GM21447 (cell line): ENCODE results near the gene C1RL.
A peak's percentile ranks its signal among the peaks of the same experiment; 100 is the strongest.

ENCODE experiments used
- ATAC-seq: cut with Tn5 transposase; IDR thresholded peaks from one replicate; pipeline ENCODE4 v1.9.1; 2021; ENCODE audit not compliant: unreplicated experiment

The C1RL gene

DNA sequence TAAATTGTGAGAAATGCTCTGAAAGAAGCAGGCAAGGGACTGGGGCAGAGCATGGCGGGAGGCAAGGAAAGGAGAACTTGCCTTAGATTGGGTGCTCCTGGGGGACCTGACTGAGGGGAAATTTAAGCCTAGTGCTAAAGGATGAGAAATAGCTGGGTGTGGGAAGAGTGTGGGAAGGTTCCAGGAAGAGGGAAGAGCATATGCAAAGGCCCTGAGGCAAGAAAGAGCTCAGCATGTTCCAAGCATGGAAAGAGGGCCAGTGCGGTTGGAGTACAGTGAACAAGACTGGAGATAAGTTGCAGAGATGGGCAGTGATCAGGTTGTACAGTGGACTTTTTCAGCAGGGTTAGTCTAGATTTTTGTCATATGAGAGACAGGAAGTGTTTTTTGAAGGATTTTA, 30.2 kb upstream of the C1RL start:
- no peak for ATAC-seq

GRCh38 chr12:7137908-7138307, 28.9 kb upstream of the C1RL start:
- ATAC-seq = no peak

DNA sequence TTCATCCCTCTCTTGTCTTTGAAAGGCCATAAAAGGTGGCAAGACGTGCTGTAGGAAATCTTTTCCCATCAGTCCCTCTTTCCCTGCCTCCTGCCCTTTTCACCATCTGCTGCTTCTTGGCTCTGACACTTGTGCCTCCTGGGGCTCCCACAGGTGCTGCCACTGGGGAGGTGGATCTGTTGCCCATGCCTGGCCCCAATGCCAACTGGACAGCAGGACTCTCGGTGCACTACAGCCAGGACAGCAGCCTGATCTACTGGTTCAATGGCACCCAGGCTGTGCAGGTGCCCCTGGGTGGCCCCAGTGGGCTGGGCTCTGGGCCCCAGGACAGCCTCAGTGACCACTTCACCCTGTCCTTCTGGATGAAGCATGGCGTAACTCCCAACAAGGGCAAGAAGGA, 27.7 kb upstream of the C1RL start:
- no peak for ATAC-seq

DNA sequence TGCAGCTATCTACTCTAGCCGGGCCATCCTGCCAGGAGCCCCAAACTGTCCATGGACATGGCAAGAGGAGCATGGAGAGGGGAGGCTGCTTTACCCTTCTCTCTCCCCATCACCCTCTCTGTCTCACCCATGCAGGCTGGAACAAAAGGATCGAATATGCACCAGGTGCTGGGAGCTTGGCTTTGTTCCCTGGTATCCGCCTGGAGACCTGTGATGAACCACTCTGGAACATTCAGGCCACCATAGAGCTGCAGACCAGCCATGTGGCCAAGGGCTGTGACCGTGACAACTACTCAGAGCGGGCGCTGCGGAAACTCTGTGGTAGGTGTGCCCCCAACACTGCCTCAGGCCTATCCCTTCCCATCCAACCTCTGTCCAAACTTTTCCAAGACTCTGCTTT, 27.1 kb upstream of the C1RL start:
- no peak for ATAC-seq

- no peak for ATAC-seq
Observed at GRCh38 chr12:7134396-7135166, 25.6 kb upstream of the C1RL start.

DNA sequence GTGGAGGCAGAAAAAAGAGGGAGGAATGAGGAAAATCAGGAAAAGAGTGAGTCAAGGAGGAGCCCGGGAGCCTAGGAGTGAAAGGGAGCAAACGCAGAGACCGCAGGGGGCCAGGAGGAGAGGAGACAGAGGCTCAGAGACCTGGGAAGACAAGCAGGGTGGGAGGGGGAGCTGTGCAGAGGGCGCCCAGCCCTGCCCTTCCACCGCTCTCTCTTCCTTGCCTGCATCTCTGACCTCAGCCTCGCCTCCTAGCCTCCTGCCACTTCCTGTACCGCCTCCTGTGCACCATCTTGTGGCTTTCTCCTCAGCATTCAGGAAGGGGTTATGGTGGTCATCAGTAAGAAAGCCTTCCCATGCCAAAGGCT, 22.5 kb upstream of the C1RL start:
- no peak for ATAC-seq

DNA sequence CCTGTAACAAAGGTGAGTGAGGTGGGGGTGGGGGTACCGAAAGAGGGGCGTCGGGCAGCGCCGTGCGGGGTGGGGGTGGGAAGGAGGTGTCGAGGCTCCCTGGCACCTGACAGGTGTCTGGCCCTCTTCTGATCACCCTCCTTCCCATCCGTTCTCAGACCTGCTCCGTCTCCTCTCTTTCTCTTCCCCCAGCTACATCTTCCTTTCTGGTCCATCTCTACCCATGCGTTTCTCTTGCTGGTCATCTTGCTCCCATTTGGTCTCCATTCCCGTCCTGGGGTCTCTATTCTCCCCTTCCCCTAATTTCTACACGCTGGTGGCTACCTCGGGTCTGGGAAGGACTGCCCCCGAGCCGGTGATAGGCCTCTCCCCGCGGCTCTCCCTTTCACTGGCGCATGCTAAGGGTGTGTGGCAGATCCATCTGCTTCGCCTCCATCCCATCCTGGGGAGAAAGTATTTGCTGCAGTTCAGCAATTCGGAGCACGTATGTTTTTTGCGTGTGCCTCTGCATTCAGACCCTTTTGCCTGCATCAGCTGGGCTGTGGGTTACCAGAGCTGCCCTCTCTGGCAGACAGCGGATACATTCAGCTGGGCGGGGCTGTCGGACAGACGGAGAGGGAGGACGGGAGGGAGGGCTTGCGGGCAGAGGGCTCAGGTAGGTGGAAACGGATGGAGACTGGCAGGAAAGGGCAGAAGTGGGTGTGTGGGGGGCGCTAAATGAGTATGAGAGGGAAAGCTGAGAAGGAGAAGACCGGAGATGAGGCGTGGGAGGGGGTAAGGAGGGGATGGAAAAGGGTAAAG, 21.9 kb upstream of the C1RL start:
- ATAC-seq = peak; percentile 37

DNA sequence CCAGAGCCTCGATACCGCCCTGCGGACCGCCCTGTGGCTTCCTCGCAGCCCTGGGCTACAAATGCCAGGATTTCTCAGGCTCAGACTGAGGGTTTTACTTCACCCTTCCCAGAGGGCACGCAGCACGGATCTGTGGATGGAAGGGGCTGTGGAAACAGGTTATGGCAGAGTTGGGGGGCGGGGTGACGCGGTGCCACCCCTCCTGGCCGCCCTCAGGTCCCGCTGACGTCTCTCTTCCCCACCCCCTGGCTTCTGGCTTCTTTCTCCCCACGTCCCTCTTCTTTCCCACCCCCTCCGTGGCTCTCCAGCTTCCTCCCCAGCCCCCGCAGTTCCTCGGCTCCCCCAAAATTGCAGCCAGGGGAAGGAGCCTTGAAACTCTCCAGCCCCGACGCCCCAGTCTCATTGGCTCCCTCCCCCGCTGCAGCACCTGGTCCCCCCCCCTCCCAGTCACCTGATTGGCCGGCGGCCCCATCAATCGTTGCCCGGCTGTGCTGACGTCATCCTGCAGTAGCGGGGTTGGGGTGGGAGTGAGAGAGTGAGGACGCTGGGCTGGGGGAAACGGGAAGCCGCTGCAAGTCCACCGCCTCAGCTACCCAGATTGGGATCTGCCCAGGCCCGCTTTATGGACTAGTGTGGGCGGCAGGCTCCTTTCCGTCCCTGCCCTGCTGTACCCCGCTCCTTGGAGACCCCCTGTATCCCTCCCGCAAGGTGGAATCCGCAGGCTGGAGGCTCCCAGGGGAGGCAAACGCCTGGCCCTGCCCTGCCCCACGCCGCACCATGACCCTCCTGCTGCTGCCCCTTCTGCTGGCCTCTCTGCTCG, 21.1 kb upstream of the C1RL start, which contains the start of gene CLSTN3:
CLSTN3 (plus strand) TSS at position 500 of the 820 bp plus-strand sequence; CDS start at position 778, 278 bp downstream.
- ATAC-seq = peak; percentile 73

- ATAC-seq = no peak
Observed at GRCh38 chr12:7129287-7129871, 20.4 kb upstream of the C1RL start.

DNA sequence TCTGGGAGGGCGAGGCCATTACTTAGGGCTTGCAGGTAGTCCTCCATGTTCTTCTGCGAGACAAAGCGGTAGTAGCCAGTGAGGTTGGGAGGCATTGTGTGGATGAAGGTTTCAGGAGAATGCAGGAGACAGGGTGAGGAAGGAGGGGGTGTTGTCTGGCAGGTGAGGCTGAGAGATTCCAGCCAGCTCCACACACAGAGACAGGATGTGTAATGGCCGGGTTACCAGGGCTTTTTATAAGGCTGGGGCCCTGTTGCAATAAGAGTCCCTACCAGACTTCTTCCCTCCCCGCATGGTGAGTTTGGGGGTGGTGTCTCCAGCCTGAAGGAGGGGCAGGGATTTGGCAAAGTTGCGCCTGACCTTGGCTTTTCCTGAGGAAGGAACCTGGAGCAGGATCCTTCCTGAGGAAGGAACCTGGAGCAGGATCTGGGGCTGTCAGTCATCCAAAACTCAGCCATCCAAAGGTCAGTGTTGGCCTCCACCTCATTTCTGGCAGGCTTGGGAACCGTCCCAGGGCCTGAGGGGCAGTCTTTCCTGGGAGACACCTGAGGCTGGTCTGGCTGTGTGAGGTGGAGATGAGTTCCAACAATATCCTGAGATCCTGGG, 19.8 kb upstream of the C1RL start, which contains the start of gene RBP5:
RBP5 (minus strand) TSS at position 209 of the 606 bp plus-strand sequence; CDS start at position 95, 114 bp downstream.
- ATAC-seq = no peak

- ATAC-seq = no peak
Observed at GRCh38 chr12:7127916-7128626, 19.1 kb upstream of the C1RL start.

DNA sequence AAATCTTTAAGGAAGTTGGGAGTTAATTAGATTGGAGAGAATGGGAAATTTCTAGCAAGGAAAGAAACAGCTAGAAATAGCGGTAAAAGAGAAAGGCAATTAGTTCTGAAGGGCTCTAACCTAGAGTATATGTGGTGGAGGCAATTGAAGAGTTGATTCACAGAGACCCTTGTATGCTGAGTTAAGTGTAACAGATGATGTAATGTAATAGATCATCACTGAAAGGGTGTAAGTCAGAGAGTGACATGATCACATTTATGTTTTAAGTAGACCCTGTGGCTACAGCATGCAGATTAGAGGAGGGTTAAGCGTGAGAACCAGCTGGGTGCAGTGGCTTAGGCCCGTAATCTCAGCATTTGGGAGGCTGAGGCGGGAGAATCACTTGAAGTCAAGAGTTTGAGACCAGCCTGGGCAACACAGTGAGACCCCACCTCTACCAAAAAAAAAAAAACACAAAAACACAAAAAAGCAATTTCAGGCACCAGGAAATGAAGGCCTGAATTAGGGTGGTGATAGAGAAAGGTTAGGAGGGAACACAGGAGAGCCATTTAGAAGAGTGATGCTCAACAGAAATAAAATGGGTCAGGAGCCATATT, 16.7 kb upstream of the C1RL start:
- ATAC-seq = no peak

DNA sequence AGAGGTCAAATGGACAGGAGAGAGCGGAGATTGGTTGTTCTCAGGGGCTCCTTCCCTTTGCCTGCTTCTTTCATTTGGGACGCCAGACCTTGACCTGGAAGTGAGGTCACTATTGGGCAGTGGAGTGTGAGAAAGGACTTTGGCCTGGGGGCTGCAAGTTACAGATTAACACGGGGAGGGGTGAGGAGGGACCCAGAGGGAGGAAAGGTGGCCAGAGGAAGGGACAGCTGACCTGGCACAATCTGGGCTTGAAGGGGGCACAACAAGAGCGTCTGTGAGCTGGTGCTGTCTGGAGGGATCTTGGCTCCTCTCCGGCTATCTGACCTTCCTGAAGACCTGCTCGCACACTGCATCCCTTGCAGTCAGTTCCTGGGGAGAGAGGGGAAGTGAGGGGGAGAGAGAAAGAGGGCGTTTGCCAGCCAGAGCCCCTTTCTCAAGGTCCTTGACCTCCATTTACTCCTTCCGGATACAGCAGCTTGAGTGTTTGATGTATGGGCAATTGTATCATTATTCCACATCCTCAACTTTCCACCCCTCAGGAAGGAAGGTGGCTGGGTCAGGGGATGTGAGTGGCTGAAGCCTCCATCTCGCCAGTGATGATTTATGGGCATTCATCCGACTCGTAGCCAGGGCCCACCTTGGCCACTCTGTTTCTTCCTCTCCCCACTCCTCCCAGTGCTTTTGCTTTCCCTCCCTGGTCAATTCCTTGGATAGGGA, 14.9 kb upstream of the C1RL start:
- ATAC-seq = no peak

- no peak for ATAC-seq
Observed at GRCh38 chr12:7122811-7123769, 14.1 kb upstream of the C1RL start.

DNA sequence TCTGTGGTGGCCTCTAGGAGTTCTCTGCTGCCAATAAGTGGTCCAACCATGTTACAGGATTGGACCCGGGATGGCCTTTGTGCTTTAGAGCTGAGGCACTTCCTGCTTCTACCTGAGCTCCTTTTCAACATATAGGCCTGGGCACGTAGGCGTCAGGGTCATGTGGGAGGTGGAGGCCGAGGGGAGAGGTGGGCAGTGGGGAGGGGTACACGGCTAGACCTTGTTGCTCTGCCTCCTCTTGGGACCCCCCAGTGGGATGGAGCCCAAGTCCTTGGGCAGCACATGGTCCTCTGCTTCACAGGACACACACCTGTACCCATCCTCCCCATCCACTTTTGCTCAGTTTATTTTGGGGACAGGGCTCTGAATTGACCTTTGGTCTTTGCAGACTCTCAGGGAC, 12.3 kb upstream of the C1RL start:
- no peak for ATAC-seq

DNA sequence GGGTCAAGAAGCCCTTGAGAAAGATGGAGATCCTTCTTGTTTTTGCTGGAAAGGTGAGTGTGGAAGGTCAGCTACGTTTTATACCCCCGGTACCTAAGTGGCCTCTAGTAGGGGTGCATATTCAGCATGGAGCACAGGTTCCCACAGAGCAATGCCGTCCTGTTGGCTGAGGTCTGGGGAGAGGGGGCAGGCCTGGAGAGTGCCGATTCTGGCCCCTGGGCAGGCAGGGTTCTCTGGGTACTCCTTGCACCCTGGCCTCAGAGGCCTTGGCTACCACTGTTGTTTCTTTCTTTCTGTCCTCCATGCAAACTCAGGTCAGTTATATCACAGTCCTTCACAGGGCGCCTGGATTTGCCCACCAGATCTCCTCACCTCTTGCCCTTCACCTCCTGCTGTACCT, 11.2 kb upstream of the C1RL start:
- ATAC-seq = no peak

- no peak for ATAC-seq
Observed at GRCh38 chr12:7118881-7119280, 9.9 kb upstream of the C1RL start.

GRCh38 chr12:7117670-7118069, 8.7 kb upstream of the C1RL start:
- ATAC-seq = no peak
